IMR-90 (cell line): ENCODE data around the gene DIAPH1. TPM values are rescaled to one million over a fixed set of nuclear protein-coding genes. Genes with fewer than 3 reads are reported as not detected.

Experiments used
- ATAC-seq: fragments of 200-7000 bp; cut with Tn5 transposase; 2 replicates; pipeline ENCODE4 v1.9.1; 2020; ENCODE audit warnings: low read depth, mild to moderate bottlenecking, moderate library complexity
- BruUV-seq: library from RNA; stranded (reverse); fragments of 400-500 nt; replicated peaks from 2 replicates; lab custom pipeline; 2021; lab: Mats Ljungman, UMichigan
- CTCF ChIA-PET: fragments of 300-600 bp; formaldehyde crosslinking; extraction: SDS; loops from one replicate; lab custom pipeline; 2021; ENCODE audit warnings: antibody characterized with exemption; lab: Yijun Ruan, JAX
- POLR2A ChIA-PET: fragments of 300-600 bp; sonication (Branson Sonifier 250); formaldehyde crosslinking; loops from one replicate; lab custom pipeline; 2022; ENCODE audit warnings: antibody characterized with exemption; ENCODE audit not compliant: unreplicated experiment; lab: Charles Lee
- DNase-seq: peaks from one replicate; pipeline ENCODE4 v3.0.0; 2013
- H2AFZ ChIP-seq: replicated peaks from 2 replicates; pipeline ENCODE3; 2013; ENCODE audit warnings: low read length, mild to moderate bottlenecking; ENCODE audit not compliant: poor library complexity
- H2AK5ac ChIP-seq: 2 replicates; pipeline ENCODE4 v1.6.1; 2013; ENCODE audit warnings: low read depth, low read length, inconsistent platforms
- H2AK9ac ChIP-seq: replicated peaks from 2 replicates; pipeline ENCODE3; 2013; ENCODE audit warnings: mild to moderate bottlenecking, low read depth, low read length, moderate library complexity; ENCODE audit not compliant: poor library complexity
- H2BK120ac ChIP-seq: 2 replicates; pipeline ENCODE4 v1.6.1; 2013; ENCODE audit warnings: low read depth, low read length, inconsistent platforms
- H2BK15ac ChIP-seq: 3 replicates; pipeline ENCODE4 v1.6.1; 2013; ENCODE audit warnings: low read depth, low read length, inconsistent platforms
- H2BK20ac ChIP-seq: 2 replicates; pipeline ENCODE4 v1.6.1; 2013; ENCODE audit warnings: low read depth, mild to moderate bottlenecking, inconsistent platforms, low read length, moderate library complexity
- H2BK5ac ChIP-seq: 2 replicates; pipeline ENCODE4 v1.6.1; 2013; ENCODE audit warnings: mild to moderate bottlenecking, low read depth, low read length, inconsistent platforms; ENCODE audit not compliant: poor library complexity, severe bottlenecking
- H3K14ac ChIP-seq: replicated peaks from 2 replicates; pipeline ENCODE4 v1.6.1; 2013; ENCODE audit warnings: low read depth, low read length, inconsistent platforms
- H3K18ac ChIP-seq: 2 replicates; pipeline ENCODE4 v1.6.1; 2013; ENCODE audit warnings: low read depth, low read length, control low read depth
- H3K23ac ChIP-seq: 2 replicates; pipeline ENCODE4 v1.6.1; 2013; ENCODE audit warnings: low read depth, low read length, inconsistent platforms
- H3K27ac ChIP-seq: 2 replicates; pipeline ENCODE4 v1.5.1; 2013; ENCODE audit warnings: mild to moderate bottlenecking, control low read depth, low read length; ENCODE audit not compliant: insufficient read depth
- H3K27me3 ChIP-seq: 2 replicates; pipeline ENCODE4 v1.6.1; 2013; ENCODE audit warnings: low read length; ENCODE audit not compliant: control insufficient read depth, insufficient read depth
- H3K36me3 ChIP-seq: 2 replicates; pipeline ENCODE4 v1.6.1; 2013; ENCODE audit warnings: low read length, mixed read lengths; ENCODE audit not compliant: control insufficient read depth, insufficient read depth
- H3K4ac ChIP-seq: 2 replicates; pipeline ENCODE4 v1.6.1; 2013; ENCODE audit warnings: low read depth, low read length, inconsistent platforms
- H3K4me1 ChIP-seq: 2 replicates; pipeline ENCODE4 v1.6.1; 2013; ENCODE audit warnings: low read length, mixed read lengths; ENCODE audit not compliant: control insufficient read depth, insufficient read depth
- H3K4me2 ChIP-seq: 2 replicates; pipeline ENCODE4 v1.6.1; 2013; ENCODE audit warnings: low read depth, mild to moderate bottlenecking, control low read depth, low read length, moderate library complexity
- H3K4me3 ChIP-seq: 2 replicates; pipeline ENCODE4 v1.5.1; 2013; ENCODE audit warnings: low read depth, mild to moderate bottlenecking, control low read depth, low read length, moderate library complexity; ENCODE audit not compliant: insufficient read depth
- H3K56ac ChIP-seq: 2 replicates; pipeline ENCODE4 v1.6.1; 2013; ENCODE audit warnings: low read length, inconsistent platforms; ENCODE audit not compliant: insufficient read depth; ENCODE audit errors: extremely low read depth
- H3K79me1 ChIP-seq, 2 experiments: 2 replicates each; pipeline ENCODE4 v1.6.1; 2013; ENCODE audit warnings: low read length in 2 of 2, inconsistent platforms in 1 of 2, low read depth in 1 of 2
- H3K9ac ChIP-seq: 2 replicates; pipeline ENCODE4 v1.6.1; 2013; ENCODE audit warnings: low read depth, low read length, control low read depth
- H3K9me1 ChIP-seq: 2 replicates; pipeline ENCODE4 v1.6.1; 2013; ENCODE audit warnings: low read length, inconsistent platforms; ENCODE audit not compliant: insufficient read depth
- H3K9me3 ChIP-seq: 2 replicates; pipeline ENCODE4 v1.6.1; 2013; ENCODE audit warnings: low read length; ENCODE audit not compliant: control insufficient read depth, insufficient read depth
- H4K20me1 ChIP-seq: 2 replicates; pipeline ENCODE4 v1.6.1; 2013; ENCODE audit warnings: low read length, inconsistent platforms; ENCODE audit not compliant: insufficient read depth
- H4K5ac ChIP-seq: 2 replicates; pipeline ENCODE4 v1.6.1; 2013; ENCODE audit warnings: mild to moderate bottlenecking, low read depth, low read length, control low read depth
- H4K8ac ChIP-seq, 2 experiments: 2 replicates each; pipeline ENCODE4 v1.6.1; 2013; ENCODE audit warnings: low read depth in 2 of 2, low read length in 2 of 2, control low read depth in 1 of 2, inconsistent platforms in 1 of 2
- H4K91ac ChIP-seq: 2 replicates; pipeline ENCODE4 v1.6.1; 2013; ENCODE audit warnings: low read depth, low read length, inconsistent platforms; ENCODE audit not compliant: insufficient read depth
- BHLHE40 ChIP-seq: fragments of 150-350 bp; IDR thresholded peaks from 2 replicates; pipeline ENCODE4 v1.6.1; 2016; ENCODE audit warnings: mild to moderate bottlenecking, low read depth, low read length
- CEBPB ChIP-seq: IDR thresholded peaks from 2 replicates; pipeline ENCODE4 v1.6.1; 2012; ENCODE audit warnings: low read depth, low read length, improper control_type of control experiment
- CHD1 ChIP-seq: IDR thresholded peaks from 2 replicates; pipeline ENCODE4 v1.6.1; 2012; ENCODE audit warnings: low read depth, low read length, improper control_type of control experiment
- FOS ChIP-seq: fragments of 150-350 bp; IDR thresholded peaks from 2 replicates; pipeline ENCODE4 v1.6.1; 2016; ENCODE audit warnings: low read depth, low read length
- MAFK ChIP-seq: IDR thresholded peaks from 2 replicates; pipeline ENCODE4 v1.6.1; 2012; ENCODE audit warnings: low read depth, low read length, improper control_type of control experiment
- MAZ ChIP-seq: IDR thresholded peaks from 2 replicates; pipeline ENCODE4 v1.6.1; 2012; ENCODE audit warnings: low read depth, mild to moderate bottlenecking, low read length, improper control_type of control experiment, moderate library complexity, borderline replicate concordance
- MXI1 ChIP-seq: IDR thresholded peaks from 2 replicates; pipeline ENCODE4 v1.6.1; 2012; ENCODE audit warnings: low read depth, mild to moderate bottlenecking, low read length, moderate library complexity, borderline replicate concordance
- NFE2L2 ChIP-seq: fragments of 150-350 bp; IDR thresholded peaks from 2 replicates; pipeline ENCODE4 v1.6.1; 2016; ENCODE audit warnings: low read depth, mild to moderate bottlenecking, low read length
- POLR2A ChIP-seq: IDR thresholded peaks from 2 replicates; pipeline ENCODE4 v1.6.1; 2012; ENCODE audit warnings: mild to moderate bottlenecking, low read depth, low read length
- RAD21 ChIP-seq: IDR thresholded peaks from 2 replicates; pipeline ENCODE4 v1.6.1; 2012; ENCODE audit warnings: low read length, improper control_type of control experiment
- RCOR1 ChIP-seq: IDR thresholded peaks from 2 replicates; pipeline ENCODE4 v1.6.1; 2012; ENCODE audit warnings: mild to moderate bottlenecking, low read length, improper control_type of control experiment; ENCODE audit not compliant: insufficient replicate concordance
- RFX5 ChIP-seq: IDR thresholded peaks from 2 replicates; pipeline ENCODE4 v1.8.0; 2012; ENCODE audit warnings: low read depth, mild to moderate bottlenecking, low read length, moderate library complexity
- SMC3 ChIP-seq: fragments of 150-350 bp; IDR thresholded peaks from 2 replicates; pipeline ENCODE4 v1.6.1; 2016; ENCODE audit warnings: low read depth, mild to moderate bottlenecking, antibody characterized with exemption, low read length, moderate library complexity
- WGBS, 2 experiments: methylation state at CpG; one replicate each; pipeline versions ENCODE4 v1.1.5 to v1.1.7; 2013; ENCODE audit warnings: missing lambda C conversion rate in 2 of 2; ENCODE audit not compliant: insufficient read length in 1 of 2; ENCODE audit errors: extremely low coverage in 2 of 2; 5-methylcytosine and 5-hydroxymethylcytosine counted together
- dilution Hi-C: fragments of 300-500 bp; cut with HindIII; formaldehyde crosslinking; loops from one replicate; pipeline ENCODE4 v1.14.3; 2018; ENCODE audit warnings: low sequenced_read_pairs; ENCODE audit not compliant: unreplicated experiment
- in situ Hi-C: fragments of 300-500 bp; cut with MboI; formaldehyde crosslinking; loops from 3 replicates; pipeline ENCODE4 v1.14.3; 2019; ENCODE audit warnings: low sequenced_read_pairs, inconsistent platforms, mixed read lengths
- intact Hi-C: fragments of 100-400 bp; cut with micrococcal nuclease; formaldehyde crosslinking; loops from 2 replicates; pipeline ENCODE4 v1.10.0; 2022
- polyA plus RNA-seq, 3 experiments: library from polyadenylated mRNA; depleted of rRNA; stranded (reverse); fragments of >200 nt; gene quantifications; 2 replicates each; pipeline ENCODE4 v1.2.3, GENCODE V29; 2012; ENCODE audit warnings: low replicate concordance in 1 of 3
- total RNA-seq: library from RNA; depleted of rRNA; stranded (reverse); fragments of >200 nt; gene quantifications from 2 replicates; pipeline ENCODE4 v1.2.3, GENCODE V29; 2012
- TF ChIP-seq, protein P1 (sequence below): fragments of 150-350 bp; IDR thresholded peaks from 2 replicates; pipeline ENCODE4 v1.6.1; 2017; ENCODE audit warnings: mild to moderate bottlenecking, antibody characterized with exemption, low read length, low read depth
- TF ChIP-seq, protein P2 (sequence below): conservative IDR thresholded peaks from 2 replicates; pipeline ENCODE4 v1.5.1; 2012; ENCODE audit warnings: mild to moderate bottlenecking, low read depth, low read length, improper control_type of control experiment
- TF ChIP-seq, protein P3 (sequence below): fragments of 150-350 bp; IDR thresholded peaks from 2 replicates; pipeline ENCODE4 v1.6.1; 2016; ENCODE audit warnings: low read depth, mild to moderate bottlenecking, low read length, moderate library complexity, borderline replicate concordance

Gene DIAPH1
- total and polyA plus RNA-seq, 2 of the 4 experiments (the other 2 are of a cell fraction): 12.0 to 37.4 TPM

GRCh38 chr5:141630570-141631140 lies 11.9 kb upstream of the DIAPH1 start:
- H3K27ac ChIP-seq: no peak overlapping the region
- H3K14ac ChIP-seq: no peak overlapping the region
- H3K4me3 ChIP-seq: no peak overlapping the region
- no peak for ATAC-seq
- no peak overlapping the region for H3K23ac ChIP-seq
- POLR2A ChIA-PET: no interaction called here
- no peak overlapping the region for H3K56ac ChIP-seq
- peaks cover 39 to 54% of the 10 kb centered on the region in 2 experiments for H3K79me1 ChIP-seq
- no peaks in the 10 kb centered on the region for H3K27me3 ChIP-seq
- no peak overlapping the region for H3K4ac ChIP-seq
- dilution Hi-C loops: no loop called here
- BruUV-seq: no TSS peak
- H2BK15ac ChIP-seq: no peak overlapping the region
- H3K36me3 ChIP-seq: peaks cover 45% of the 10 kb centered on the region
- H3K9ac ChIP-seq: no peak overlapping the region
- no peak overlapping the region for H4K8ac ChIP-seq
- H2AK5ac ChIP-seq: no peak overlapping the region
- H4K91ac ChIP-seq: no peak overlapping the region
- CTCF ChIA-PET: interaction anchor here (0.8 to 1.9 kb wide), 4 partner anchors 11 to 311 kb away, joined by 5 to 8 read pairs (median 6); partner anchors contain the start of genes DIAPH1 and TAF7
- WGBS, 2 experiments: no CpG with 5 or more reads among the region's 5 CpGs
- H2BK120ac ChIP-seq: no peak overlapping the region
- no peak for DNase-seq
- H3K9me1 ChIP-seq: peaks cover 37% of the 10 kb centered on the region
- no peak overlapping the region for H3K4me2 ChIP-seq
- H2AFZ ChIP-seq: no peak overlapping the region
- no peak overlapping the region for H2AK9ac ChIP-seq
- H2BK20ac ChIP-seq: no peak overlapping the region
- no peak overlapping the region for H2BK5ac ChIP-seq
- H3K9me3 ChIP-seq: no peaks in the 10 kb centered on the region
- H3K18ac ChIP-seq: no peak overlapping the region
- peaks cover 8% of the 10 kb centered on the region for H3K4me1 ChIP-seq
- no peak overlapping the region for H4K5ac ChIP-seq
- in situ Hi-C loops: no loop called here
- H4K20me1 ChIP-seq: peaks cover 23% of the 10 kb centered on the region
- intact Hi-C loops: no loop called here
- TF ChIP-seq POLR2A: no peak
- TF ChIP-seq MXI1: no peak
- TF ChIP-seq CEBPB: no peak
- no peak for TF ChIP-seq CHD1
- TF ChIP-seq, protein P1, sequence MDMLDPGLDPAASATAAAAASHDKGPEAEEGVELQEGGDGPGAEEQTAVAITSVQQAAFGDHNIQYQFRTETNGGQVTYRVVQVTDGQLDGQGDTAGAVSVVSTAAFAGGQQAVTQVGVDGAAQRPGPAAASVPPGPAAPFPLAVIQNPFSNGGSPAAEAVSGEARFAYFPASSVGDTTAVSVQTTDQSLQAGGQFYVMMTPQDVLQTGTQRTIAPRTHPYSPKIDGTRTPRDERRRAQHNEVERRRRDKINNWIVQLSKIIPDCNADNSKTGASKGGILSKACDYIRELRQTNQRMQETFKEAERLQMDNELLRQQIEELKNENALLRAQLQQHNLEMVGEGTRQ: no peak
- no peak for TF ChIP-seq RCOR1
- TF ChIP-seq, protein P2, sequence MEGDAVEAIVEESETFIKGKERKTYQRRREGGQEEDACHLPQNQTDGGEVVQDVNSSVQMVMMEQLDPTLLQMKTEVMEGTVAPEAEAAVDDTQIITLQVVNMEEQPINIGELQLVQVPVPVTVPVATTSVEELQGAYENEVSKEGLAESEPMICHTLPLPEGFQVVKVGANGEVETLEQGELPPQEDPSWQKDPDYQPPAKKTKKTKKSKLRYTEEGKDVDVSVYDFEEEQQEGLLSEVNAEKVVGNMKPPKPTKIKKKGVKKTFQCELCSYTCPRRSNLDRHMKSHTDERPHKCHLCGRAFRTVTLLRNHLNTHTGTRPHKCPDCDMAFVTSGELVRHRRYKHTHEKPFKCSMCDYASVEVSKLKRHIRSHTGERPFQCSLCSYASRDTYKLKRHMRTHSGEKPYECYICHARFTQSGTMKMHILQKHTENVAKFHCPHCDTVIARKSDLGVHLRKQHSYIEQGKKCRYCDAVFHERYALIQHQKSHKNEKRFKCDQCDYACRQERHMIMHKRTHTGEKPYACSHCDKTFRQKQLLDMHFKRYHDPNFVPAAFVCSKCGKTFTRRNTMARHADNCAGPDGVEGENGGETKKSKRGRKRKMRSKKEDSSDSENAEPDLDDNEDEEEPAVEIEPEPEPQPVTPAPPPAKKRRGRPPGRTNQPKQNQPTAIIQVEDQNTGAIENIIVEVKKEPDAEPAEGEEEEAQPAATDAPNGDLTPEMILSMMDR: no peak
- TF ChIP-seq SMC3: no peak
- TF ChIP-seq RFX5: no peak
- no peak for TF ChIP-seq RAD21
- TF ChIP-seq MAFK: no peak
- no peak for TF ChIP-seq FOS
- TF ChIP-seq, protein P3, sequence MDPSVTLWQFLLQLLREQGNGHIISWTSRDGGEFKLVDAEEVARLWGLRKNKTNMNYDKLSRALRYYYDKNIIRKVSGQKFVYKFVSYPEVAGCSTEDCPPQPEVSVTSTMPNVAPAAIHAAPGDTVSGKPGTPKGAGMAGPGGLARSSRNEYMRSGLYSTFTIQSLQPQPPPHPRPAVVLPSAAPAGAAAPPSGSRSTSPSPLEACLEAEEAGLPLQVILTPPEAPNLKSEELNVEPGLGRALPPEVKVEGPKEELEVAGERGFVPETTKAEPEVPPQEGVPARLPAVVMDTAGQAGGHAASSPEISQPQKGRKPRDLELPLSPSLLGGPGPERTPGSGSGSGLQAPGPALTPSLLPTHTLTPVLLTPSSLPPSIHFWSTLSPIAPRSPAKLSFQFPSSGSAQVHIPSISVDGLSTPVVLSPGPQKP: no peak
- no peak for TF ChIP-seq MAZ
- no peak for TF ChIP-seq NFE2L2
- no peak for TF ChIP-seq BHLHE40
